K562 (cell line): ENCODE results near the gene AFF2. TPM values are rescaled to one million over a fixed set of nuclear protein-coding genes. Genes with fewer than 3 reads are reported as not detected.
A peak's percentile ranks its signal among the peaks of the same experiment; 100 is the strongest.

Source experiments
- ATAC-seq: fragments of 200-7000 bp; cut with Tn5 transposase; 3 replicates; pipeline ENCODE4 v1.9.1; 2020; ENCODE audit warnings: moderate library complexity
- BruUV-seq: library from RNA; stranded (reverse); fragments of 400-500 nt; replicated peaks from 2 replicates; lab custom pipeline; 2021; lab: Mats Ljungman, UMichigan
- CTCF ChIA-PET: fragments of 300-600 bp; formaldehyde crosslinking; extraction: SDS; loops from one replicate; lab custom pipeline; 2021; ENCODE audit warnings: low intra/inter-chr PET ratio; lab: Yijun Ruan, JAX
- POLR2A ChIA-PET: fragments of 300-600, 350-650 bp; sonication (Branson Sonifier 250); formaldehyde crosslinking; extraction: SDS; loops from one replicate; lab custom pipeline; 2021; ENCODE audit warnings: antibody characterized with exemption, inconsistent platforms; lab: Yijun Ruan, JAX
- DNase-seq, 4 experiments: peaks; one replicate each; pipeline versions ENCODE4 v3.0.0 to v3.0.0-alpha.2; 2011 to 2018; ENCODE audit warnings: low spot score in 3 of 4, mixed read lengths in 3 of 4; ENCODE audit errors: extremely low read depth in 1 of 4
- FAIRE-seq: peaks from 2 replicates; lab custom pipeline; 2011; peaks lifted over from hg19 to GRCh38; lab: Jason Lieb, UNC
- H2AFZ ChIP-seq: 2 replicates; pipeline ENCODE4 v1.6.0; 2011; ENCODE audit warnings: low read depth, low read length, control low read depth, inconsistent platforms
- H3K27ac ChIP-seq: fragments of 200-600 bp; 3 replicates; pipeline ENCODE4 v1.8.0; 2011; ENCODE audit warnings: low read depth, mild to moderate bottlenecking, control low read depth, inconsistent platforms, low read length, moderate library complexity, mixed read lengths; ENCODE audit errors: extremely low read depth
- H3K27me3 ChIP-seq, 2 experiments: fragments of 300-600 bp in 1 of 2; 2 replicates in 1 of 2; 3 replicates in 1 of 2; pipeline versions ENCODE4 v1.6.0 to v1.8.0; 2011; ENCODE audit warnings: inconsistent platforms in 2 of 2, low read length in 2 of 2, mild to moderate bottlenecking in 1 of 2, mixed read lengths in 1 of 2, moderate library complexity in 1 of 2; ENCODE audit not compliant: control insufficient read depth in 2 of 2, insufficient read depth in 2 of 2
- H3K36me3 ChIP-seq: fragments of 300-600 bp; 3 replicates; pipeline ENCODE4 v1.8.0; 2011; ENCODE audit warnings: mild to moderate bottlenecking, low read length, inconsistent platforms; ENCODE audit not compliant: control insufficient read depth, insufficient read depth
- H3K4me1 ChIP-seq, 2 experiments: fragments of 200-600 bp in 1 of 2; replicated peaks in 1 of 2; 2 replicates in 1 of 2; 3 replicates in 1 of 2; pipeline versions ENCODE4 v1.5.1 to v1.8.0; 2011; ENCODE audit warnings: inconsistent platforms in 2 of 2, low read length in 2 of 2, mild to moderate bottlenecking in 1 of 2, mixed read lengths in 1 of 2, moderate library complexity in 1 of 2; ENCODE audit not compliant: control insufficient read depth in 2 of 2, insufficient read depth in 2 of 2
- H3K4me2 ChIP-seq: 2 replicates; pipeline ENCODE4 v1.6.1; 2011; ENCODE audit warnings: low read length, control low read depth, inconsistent platforms, mixed read lengths; ENCODE audit not compliant: insufficient read depth
- H3K4me3 ChIP-seq: fragments of 200-600 bp; sonication (generic), shearing (Covaris generic); 2 replicates; pipeline ENCODE4 v1.5.1; 2016; ENCODE audit warnings: control low read depth, inconsistent platforms
- H3K79me2 ChIP-seq: fragments of 200-600 bp; 3 replicates; pipeline ENCODE4 v1.8.0; 2011; ENCODE audit warnings: low read length, inconsistent platforms; ENCODE audit not compliant: control insufficient read depth, insufficient read depth
- H3K9ac ChIP-seq, 2 experiments: 2 replicates each; pipeline versions ENCODE4 v1.6.0 to v1.6.1; 2011; ENCODE audit warnings: low read depth in 2 of 2, low read length in 2 of 2, control low read depth in 1 of 2, inconsistent platforms in 1 of 2, mild to moderate bottlenecking in 1 of 2, mixed read lengths in 1 of 2; ENCODE audit not compliant: insufficient read depth in 1 of 2
- H3K9me1 ChIP-seq: one replicate; pipeline ENCODE4 v1.6.0; 2011; ENCODE audit warnings: inconsistent platforms, mild to moderate bottlenecking, low read length, moderate library complexity; ENCODE audit not compliant: control insufficient read depth, insufficient read depth
- H3K9me3 ChIP-seq: replicated peaks from 2 replicates; pipeline ENCODE4 v1.5.1; 2011; ENCODE audit warnings: low read depth, low read length, inconsistent platforms; ENCODE audit not compliant: control insufficient read depth, insufficient read depth
- H4K20me1 ChIP-seq: replicated peaks from 2 replicates; pipeline ENCODE4 v1.6.1; 2011; ENCODE audit warnings: low read length, inconsistent platforms, mixed read lengths; ENCODE audit not compliant: control insufficient read depth, insufficient read depth
- ETV1 ChIP-seq: fragments of 450-650 bp; conservative IDR thresholded peaks from 2 replicates; pipeline ENCODE4 v1.6.1; 2016; ENCODE audit warnings: missing genetic modification characterization, control low read depth, low read depth, missing compliant biosample characterization
- PRPF4 ChIP-seq: fragments of 200-400 bp; formaldehyde crosslinking; IDR thresholded peaks from one replicate; pipeline ENCODE4 v1.6.1; 2017; ENCODE audit warnings: low read length, low read depth, mild to moderate bottlenecking; ENCODE audit not compliant: insufficient read depth, poor library complexity, severe bottlenecking
- WGBS: fragments of 100-300 bp; shearing (Covaris generic); methylation state at CpG from one replicate; pipeline ENCODE4 v1.1.6; 2016; ENCODE audit warnings: low coverage, mixed read lengths; ENCODE audit not compliant: insufficient coverage; ENCODE audit errors: missing lambda C conversion rate; 5-methylcytosine and 5-hydroxymethylcytosine counted together
- in situ Hi-C: fragments of 300-500 bp; cut with MboI; formaldehyde crosslinking; loops from 4 replicates; pipeline ENCODE4 v1.15.0; 2018; ENCODE audit warnings: inconsistent platforms, mixed read lengths
- intact Hi-C: fragments of 100-400 bp; cut with micrococcal nuclease; formaldehyde crosslinking; loops from 2 replicates; pipeline ENCODE4 v1.14.2; 2022
- polyA plus RNA-seq, 8 experiments: library from polyadenylated mRNA; depleted of rRNA in 4 of 8; stranded (reverse) in 5 of 8; unstranded in 3 of 8; fragments of >200 nt; fragmentation: Nextera tagmentation in 2 of 8; fragmentation: Illumina TruSeq in 1 of 8; extraction: Ambion mirVana in 2 of 8; extraction: Trizol in 1 of 8; gene quantifications; 2 replicates each; pipeline versions ENCODE4 v1.2.1 to v1.2.3, GENCODE V29; 2011 to 2014; ENCODE audit warnings: inconsistent platforms in 1 of 8, missing spikeins in 1 of 8
- total RNA-seq, 7 experiments: library from RNA; depleted of rRNA in 6 of 7; stranded (reverse); fragments of >200 nt in 6 of 7; fragmentation: Illumina TruSeq in 2 of 7; extraction: Trizol in 2 of 7; gene quantifications; 2 replicates each; pipeline versions ENCODE4 v1.2.1 to v1.2.3, GENCODE V29; 2011 to 2021; ENCODE audit warnings: low replicate concordance in 1 of 7
- TF ChIP-seq, protein P1 (sequence below): IDR thresholded peaks from 2 replicates; pipeline ENCODE4 v1.6.1; 2016; ENCODE audit warnings: missing genetic modification characterization, missing compliant biosample characterization

AFF2 gene
- total and polyA plus RNA-seq, 9 of the 15 experiments (the other 6 are each of a cell fraction or from before 2014, with no cell fraction given): 0.01 to 0.20 (median 0.07) TPM

DNA sequence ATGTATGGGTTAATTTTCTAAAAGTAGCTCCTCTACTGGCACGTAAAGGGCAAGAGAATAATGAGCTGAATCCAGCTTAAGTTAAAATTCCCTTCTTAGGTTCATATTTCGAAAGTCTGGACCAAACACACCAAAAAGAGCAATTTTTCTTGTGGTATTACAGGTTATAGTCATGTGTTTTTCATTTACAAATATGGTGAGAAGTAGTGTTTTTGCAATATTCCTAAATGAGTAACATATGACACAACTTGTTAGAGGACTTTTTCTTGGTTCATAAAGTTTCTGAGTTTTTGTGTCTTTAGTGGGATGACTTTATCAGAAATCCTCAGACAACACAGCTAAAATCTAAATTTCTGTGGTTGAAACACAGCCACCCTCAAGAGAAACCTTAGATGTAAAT, 172.1 kb downstream of the AFF2 start (continued):
- no peak for TF ChIP-seq ETV1 (tag)

DNA sequence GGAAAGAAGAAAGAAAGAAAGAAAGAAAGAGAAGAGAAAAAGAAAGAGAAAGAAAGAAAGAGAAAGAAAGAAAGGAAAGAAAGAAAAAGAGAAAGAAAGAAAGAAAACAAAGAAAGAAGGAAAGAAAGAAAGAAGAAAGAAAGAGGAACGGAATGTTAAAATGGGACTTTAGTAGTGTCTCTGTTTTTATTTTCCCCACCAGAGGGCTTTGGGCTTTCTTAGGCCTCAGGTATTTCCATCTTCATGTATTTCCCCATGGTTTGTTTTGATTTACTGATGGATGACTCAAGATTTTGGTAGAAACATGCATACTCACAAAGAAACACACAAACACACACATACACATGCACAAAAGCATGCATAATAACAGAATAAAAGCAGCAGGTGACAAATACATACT, 181.2 kb downstream of the AFF2 start:
- ChIA-PET POLR2A (no interaction called here), CTCF (no interaction called here)
- H3K4me2 ChIP-seq: no peak overlapping the region
- no peaks in the 10 kb centered on the region for H4K20me1 ChIP-seq
- no peak for DNase-seq
- no peaks in the 10 kb centered on the region for H3K36me3 ChIP-seq
- no peak overlapping the region for H3K9ac ChIP-seq
- FAIRE-seq: no peak
- no peaks in the 10 kb centered on the region for H3K27me3 ChIP-seq
- in situ Hi-C loops: no loop called here
- H3K4me1 ChIP-seq: no peaks in the 10 kb centered on the region
- no peak overlapping the region for H3K4me3 ChIP-seq
- no peak for ATAC-seq
- no peak overlapping the region for H2AFZ ChIP-seq
- no peaks in the 10 kb centered on the region for H3K79me2 ChIP-seq
- H3K9me3 ChIP-seq: no peaks in the 10 kb centered on the region
- no peak overlapping the region for H3K27ac ChIP-seq
- no TSS peak for BruUV-seq
- TF ChIP-seq PRPF4: no peak
- TF ChIP-seq, protein P1, sequence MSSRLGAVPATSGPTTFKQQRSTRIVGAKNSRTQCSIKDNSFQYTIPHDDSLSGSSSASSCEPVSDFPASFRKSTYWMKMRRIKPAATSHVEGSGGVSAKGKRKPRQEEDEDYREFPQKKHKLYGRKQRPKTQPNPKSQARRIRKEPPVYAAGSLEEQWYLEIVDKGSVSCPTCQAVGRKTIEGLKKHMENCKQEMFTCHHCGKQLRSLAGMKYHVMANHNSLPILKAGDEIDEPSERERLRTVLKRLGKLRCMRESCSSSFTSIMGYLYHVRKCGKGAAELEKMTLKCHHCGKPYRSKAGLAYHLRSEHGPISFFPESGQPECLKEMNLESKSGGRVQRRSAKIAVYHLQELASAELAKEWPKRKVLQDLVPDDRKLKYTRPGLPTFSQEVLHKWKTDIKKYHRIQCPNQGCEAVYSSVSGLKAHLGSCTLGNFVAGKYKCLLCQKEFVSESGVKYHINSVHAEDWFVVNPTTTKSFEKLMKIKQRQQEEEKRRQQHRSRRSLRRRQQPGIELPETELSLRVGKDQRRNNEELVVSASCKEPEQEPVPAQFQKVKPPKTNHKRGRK (tag): peak; percentile 48; the same call in 1 of the 2 replicates
- H3K9me1 ChIP-seq: no peaks in the 10 kb centered on the region
- no CpG with 5 or more reads among the region's 1 CpG for WGBS
- intact Hi-C loops: no loop called here
